Activated gamma-delta T cell (primary cell): Measurements from ENCODE around the gene MAP3K15.

ENCODE experiments used
- DNase-seq: peaks from one replicate; lab custom pipeline; 2025; lab: John Stamatoyannopoulos, UW

Gene MAP3K15

DNA sequence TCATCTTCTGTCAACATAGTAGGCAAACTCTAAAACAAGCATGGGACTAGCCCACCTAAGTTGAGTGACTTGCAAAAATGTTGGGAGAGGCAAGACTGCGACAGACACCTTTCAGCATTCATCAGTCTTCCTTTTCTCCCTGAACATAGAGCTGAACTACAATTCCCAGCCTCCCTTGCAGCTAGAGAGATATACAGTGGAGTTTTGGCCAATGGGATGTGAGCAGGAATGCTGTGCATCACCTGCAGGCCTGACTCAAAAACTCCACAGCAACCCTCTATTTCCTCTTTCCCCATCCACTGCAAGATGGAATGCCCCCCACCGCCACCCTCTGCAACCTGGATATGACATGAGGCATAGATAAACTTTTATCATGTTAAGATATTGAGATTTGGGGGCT lies 105.0 kb downstream of the MAP3K15 start:
- no peak for DNase-seq

DNA sequence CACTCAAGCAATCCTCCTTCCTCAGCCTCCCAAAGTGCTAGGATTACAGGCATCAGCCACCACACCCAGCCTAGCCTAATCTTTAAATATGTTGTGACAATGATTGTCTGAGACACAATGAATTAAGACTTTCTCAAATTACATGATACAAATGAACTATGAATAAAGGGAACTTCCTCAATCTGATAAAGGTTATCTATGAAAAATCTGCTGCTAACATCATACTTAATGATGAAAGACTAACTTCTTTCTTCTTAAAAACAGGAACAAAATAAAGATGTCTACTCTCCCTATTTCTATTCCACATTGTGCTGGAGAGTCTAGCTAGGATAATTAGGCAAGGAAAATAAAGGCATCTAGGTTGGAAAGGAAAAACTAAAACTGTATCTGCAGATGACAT lies 111.6 kb downstream of the MAP3K15 start:
- DNase-seq = no peak

DNA sequence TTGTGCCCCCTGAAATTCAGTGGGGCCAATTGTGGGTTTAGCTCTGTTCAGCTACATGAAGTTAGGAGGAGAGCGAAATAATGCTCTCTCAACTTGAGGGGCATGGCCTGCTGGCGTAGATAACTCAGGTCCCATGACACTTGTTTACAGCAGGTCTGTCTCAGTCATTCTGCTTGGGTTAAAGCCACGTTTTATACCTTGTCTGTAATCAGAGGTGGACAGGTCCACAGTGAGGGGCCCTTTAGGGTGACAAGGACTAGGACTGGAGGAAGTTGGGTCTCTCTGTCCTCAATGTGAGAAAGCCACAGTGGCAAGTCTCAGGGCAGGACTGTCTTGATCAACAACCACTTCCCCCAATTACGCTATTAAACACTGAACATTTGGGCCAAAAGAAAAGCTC lies 122.6 kb downstream of the MAP3K15 start:
- no peak for DNase-seq

DNA sequence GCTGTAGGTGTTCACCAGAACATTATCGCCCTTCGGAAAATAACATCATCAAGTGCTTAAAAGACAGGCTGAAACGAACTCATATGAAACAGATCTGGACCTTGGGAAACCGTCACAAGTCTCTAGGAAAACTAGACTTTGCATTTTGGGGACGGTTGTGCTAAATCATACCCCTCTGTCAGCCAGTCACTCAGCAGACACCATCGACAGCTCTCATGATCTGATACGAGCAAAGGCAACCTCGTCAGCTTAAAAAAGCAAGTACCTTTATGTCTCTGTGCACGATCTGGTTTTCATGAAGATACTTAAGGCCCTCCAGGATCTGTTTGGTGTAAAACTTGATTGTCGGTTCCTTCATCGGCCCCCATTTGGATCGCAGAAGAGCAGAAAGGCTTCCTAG lies 123.2 kb downstream of the MAP3K15 start:
- no peak for DNase-seq

DNA sequence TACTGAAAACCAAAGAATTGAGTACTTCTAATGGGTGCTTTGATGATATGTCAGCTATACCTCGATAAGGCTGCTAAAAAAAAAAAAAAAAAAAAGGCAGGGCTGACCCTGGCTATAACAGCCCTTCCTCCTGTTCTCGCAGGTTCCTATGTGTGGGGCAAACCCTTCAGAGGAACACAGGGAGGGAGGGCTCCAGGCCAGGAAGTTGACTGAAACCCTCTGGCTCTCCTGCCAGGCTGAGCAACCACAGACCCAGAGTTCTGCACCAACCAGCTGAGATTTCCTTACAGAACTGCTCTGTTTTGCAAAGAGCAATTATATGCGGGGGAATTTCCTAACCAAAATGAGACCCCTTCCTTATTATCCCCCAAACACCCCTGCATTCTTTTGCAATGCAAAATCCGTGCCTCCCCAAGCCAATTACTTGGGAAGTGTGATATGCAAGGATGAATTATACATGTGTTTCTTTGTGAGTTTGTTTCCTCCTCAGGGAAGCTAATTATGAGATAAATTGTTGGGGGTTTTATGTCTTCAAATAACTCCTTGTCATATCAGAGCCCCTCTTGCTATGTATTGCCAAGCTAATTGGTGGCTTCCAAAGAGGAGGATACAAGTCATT lies 126.0 kb downstream of the MAP3K15 start:
- DNase-seq = no peak

DNA sequence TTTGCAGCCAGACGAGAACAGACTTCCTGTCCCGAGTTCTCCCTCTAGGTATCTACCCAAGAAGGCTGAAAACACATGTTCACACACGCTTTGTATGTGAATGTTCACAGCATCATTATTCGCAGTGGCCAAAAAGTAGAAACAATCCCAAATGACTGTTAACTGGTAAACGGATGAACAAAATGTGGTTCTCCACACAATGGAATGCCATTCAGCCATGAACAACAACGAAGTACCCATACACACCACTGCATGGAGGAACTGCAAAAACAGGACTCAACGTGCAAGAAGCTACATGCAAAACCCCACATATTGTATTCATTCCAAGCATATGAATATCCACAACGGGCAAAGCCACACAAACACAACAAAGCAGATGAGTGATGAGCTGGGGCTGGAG lies 126.6 kb downstream of the MAP3K15 start:
- no peak for DNase-seq

DNA sequence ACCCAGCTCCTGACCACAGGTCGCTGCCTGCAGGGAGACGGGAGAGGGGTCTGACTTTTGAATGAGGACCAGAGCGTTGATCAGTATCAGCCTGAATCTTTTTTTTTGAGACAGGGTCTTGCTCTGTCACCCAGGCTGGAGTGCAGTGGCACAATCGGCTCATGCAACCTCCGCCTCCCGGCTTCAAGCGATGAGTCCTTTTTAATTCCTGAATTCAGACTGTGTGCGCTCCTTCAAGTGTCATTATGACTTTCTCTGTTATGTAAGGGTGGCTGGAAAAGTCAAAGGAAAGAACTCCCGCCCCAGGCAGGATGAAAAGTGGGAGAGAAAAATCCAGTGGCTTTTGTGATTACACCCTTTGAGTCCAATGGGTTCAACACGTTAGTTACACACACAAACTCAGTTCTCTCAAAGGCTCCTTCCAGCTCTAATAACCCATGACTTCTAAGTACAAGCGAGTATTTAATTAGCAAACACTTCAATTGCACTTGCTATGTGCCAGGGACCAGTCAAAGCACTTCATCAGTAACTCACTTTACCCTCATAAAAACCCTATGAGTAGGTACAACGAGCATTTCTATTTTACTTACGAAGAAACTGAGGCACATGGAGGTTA lies 127.1 kb downstream of the MAP3K15 start:
- no peak for DNase-seq

DNA sequence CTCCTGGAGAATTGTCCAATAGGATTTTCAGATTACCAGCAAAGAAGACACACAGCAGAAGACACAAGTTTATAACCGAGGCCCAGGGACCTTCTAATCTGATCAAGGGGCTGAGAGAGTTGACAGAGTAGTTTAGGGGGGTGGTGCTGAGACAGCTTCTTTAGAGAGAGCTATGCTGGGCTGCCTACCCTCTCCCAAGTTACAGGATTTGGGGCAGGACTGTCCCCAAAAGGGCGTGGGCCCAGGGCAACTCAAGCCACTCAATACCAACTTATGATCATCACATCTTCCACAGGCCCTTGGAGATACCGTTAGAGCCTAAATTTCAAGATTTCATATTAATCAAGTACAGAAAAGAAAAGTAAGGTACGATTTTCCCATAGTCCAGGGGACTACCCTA lies 128.6 kb downstream of the MAP3K15 start:
- no peak for DNase-seq

DNA sequence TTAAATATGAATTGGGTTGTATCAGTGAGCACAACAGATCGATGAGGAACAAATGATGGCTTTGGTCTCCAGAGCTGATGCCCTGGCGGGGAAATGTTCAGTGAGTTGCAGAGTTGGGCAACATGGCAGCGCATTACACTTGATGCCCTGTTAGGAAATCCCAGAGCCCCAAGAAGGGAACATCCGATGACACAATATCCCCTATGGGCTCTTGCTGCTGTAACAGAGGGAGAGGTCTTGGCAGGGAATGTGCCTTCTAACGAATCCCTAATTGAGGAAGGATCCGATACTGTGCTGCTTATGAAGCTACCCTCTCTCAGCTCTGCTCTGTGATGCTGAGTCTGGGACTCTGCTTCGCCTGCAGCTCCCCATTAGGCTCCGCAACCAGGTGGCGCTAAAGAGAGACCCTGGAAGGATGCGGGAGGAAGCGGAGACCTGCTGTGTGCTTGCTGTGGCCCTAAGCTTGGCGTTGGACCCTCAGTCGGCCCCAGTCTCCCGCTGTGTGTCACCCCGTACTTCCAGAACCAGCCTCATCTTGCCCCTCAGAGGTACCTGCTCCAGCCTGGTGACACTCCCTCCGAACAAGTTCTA lies 132.7 kb downstream of the MAP3K15 start:
- DNase-seq = no peak

DNA sequence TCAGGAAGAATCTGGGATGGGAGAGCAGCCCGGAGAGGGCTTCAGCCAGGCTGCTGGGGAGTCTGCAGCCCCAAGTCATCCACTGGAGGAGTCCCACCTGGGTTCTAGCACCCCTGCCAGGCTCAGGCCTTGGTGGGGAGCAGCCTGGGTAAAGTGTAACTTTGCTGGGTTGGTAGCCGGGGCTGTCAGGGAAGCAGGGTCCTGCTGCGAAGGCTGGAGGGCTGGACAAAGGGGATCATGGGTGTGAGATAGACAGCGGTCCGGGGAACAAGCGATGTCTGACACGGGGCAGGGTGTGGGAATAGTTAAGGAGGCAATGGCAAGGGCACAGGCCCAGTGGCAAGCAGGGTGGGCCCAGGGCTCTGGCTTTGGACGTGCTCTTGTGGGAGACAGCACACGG lies 134.0 kb downstream of the MAP3K15 start:
- no peak for DNase-seq

DNA sequence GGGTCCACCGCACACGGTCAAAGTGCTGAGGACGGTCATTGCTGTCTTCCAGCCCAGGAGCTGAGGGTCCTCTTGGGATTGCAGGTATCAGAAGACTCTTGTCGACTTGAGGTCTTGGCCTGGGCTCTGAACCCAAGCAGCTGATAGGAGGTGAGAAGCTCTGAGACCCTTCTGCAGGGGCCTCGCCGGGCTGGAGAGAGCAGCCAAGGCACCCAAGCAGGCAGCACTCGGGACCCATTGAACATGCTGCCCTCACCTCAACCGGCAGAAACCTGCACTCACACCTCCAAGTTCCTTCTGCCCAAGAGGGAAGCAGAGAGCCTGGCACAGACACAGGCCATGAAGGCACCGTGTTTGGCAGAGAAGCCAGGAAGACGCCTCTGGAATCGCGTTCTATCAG lies 137.5 kb downstream of the MAP3K15 start:
- no peak for DNase-seq

DNA sequence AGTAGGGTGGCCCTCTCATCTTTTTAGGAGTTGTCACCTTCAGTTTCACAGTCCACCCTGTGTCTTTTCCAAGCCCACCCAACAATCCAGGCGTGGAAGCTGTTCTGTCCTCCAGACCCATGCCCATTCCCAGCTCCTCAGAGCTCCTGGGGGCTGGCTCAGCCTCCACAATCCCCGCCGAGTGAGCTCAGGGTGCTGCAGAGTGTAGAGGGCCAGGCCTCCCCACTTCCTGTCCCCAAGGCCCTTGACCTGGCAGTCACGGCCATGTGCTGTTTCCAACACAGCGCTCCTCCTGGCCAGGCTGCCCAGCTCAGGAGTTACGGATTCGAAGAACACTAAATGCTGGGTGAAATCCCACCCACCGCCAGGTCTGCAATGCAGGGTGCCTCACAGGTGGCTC lies 139.8 kb downstream of the MAP3K15 start:
- no peak for DNase-seq

DNA sequence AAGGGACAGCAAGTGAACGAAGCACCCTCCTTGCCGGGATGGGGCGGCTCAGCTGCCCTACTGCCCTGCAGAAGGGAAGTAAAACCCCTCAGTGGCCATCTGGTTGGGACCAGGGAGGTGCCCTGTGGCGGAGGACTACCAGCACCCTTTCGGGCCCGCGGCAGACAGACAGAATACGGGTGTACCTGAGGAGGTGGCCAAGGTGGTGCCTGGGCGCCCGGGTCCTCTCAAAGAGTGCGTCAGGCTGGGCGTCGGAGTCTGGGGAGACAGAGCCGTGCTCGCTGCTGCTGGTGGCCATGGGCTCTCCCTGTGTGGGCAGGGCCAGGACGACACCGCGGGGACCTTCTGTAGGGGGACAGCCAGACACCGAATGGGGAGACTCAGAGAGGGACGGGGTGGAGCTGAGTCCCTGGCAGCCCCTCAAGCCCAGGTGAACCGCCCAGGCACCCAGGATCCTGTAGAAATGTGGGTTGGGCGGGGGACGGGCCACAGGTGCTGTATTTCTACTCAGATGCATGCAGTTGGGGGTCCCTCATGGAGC lies 141.9 kb downstream of the MAP3K15 start:
- no peak for DNase-seq

DNA sequence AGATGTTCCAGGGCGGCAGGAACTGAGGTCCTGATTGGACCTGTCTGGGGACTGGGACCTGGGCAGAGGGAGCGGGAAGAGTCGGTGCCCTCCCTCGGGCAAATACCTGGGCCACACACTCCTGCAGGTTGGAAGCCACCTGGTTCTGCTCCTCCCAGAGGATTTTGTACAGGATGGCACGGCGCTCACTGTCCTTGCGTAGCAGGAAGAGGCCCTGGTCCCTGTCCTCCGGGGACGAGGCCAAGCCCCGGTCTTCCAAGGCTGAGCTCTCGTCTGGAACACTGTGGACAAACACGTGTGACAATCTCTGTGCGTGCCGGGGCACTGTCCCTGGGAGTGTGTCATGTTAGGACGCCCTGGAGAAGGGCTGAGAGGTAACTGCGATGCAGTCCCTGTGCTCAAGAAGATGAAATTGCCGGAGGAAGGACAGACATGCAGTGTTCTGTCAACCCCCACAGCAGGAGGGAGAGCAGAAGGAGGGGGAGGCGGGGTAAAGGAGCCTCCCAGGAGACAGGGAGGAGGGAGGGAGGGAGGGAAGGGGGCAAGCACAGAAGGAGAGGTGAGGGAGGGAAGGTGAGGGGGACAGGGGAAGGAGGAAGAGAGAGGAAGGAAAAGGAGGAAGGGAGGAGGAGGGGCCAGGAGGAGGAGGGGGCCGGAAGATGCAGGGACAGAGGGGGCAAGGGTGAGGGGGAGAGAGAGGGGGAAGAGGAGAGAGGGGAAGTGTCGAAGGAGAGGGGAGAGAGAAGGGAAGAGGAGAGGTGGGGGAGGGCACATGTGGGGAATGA lies 142.6 kb downstream of the MAP3K15 start:
- DNase-seq = no peak

DNA sequence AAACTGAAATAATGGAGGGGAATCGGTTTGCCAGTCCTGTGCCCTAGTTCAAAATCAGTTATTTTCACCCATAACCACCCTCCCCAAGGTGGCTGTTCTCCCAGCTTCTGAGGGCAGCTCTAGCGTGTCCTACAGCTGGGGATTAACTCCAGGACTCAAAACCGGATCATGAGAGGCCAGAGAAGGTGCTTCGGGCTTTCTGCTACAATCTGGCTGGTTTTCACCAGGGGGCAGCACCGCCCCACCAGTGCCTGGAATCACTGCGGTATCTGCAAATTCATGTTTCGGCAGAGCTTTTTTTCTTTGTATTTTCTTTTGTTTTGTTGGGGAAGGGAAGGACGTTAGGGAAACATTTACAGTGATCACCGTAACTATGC lies 143.2 kb downstream of the MAP3K15 start:
- DNase-seq = peak; percentile 15

DNA sequence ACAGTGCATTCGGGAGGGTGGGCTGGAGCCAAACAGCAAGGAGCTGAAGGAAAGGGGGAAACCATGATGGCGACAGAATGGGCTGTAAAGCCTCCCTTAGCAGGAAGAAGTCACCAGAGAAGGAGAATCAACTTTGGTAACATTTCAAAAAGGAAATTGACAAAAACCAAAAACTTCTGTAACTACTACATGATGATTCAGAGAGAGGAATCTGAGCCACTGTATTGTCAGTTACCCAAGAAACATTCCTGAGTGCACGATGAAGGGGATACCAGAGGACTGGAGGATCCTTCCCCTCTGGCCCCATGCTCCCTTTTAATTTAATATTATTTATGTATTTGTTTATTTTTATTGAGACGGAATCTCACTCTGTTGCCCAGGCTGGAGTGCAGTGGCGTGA lies 145.2 kb downstream of the MAP3K15 start:
- DNase-seq = no peak

DNA sequence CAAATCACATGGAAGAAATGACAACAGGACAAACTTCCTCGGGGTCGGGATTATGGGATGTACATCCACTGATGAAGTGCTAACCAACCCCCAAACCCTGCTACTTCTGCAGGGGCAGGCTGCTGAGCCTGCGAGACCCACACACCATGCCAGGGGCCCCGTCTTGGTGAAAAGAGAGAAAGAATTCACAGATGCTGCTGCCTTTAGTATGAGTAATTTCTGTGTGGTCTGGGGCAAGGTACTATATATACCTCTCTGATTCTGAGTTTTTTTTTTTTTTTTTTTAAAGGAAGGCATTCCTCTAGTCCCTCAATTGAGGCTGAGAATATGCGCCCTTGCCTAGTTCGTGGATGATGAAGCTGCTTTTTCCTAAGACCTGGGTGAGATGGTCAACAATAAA lies 146.7 kb downstream of the MAP3K15 start:
- DNase-seq = no peak

DNA sequence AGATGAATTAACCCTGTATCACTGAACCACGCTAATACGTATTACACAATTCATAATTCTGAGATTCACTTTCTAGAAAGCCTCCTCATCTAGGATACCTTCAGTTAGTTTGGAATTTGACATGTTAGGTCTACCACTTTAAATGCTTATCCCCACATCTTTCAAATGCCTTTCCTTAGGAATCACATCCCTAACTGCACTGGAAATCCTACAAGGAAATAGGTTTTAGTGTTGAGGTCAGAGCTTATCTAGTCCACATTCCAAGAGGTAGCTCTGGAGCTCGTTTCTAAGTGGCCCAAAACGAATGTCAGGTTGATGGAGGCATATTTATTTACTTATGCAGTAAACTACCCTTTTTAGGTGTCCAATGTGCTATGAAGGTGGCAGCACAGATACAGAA lies 153.6 kb downstream of the MAP3K15 start:
- DNase-seq = no peak

DNA sequence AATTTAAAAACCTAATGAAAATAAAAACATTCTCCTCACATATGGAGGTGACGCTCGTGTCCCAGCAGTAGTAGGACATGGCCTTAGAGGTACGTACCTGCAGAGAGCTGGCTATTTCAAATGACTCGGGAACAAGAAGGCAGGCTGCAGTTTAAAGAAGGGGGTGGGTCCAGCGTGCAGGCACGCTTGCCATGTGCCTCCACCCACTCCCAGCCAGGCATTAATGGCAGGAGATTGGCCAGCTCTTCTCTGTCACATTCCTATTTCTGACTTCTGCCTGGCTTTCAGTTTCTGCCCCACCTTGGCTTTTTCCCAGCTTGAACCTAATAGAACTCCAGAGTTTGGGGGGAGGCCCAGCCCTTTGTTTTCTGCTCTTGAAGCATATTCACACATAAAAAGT lies 154.4 kb downstream of the MAP3K15 start:
- no peak for DNase-seq

DNA sequence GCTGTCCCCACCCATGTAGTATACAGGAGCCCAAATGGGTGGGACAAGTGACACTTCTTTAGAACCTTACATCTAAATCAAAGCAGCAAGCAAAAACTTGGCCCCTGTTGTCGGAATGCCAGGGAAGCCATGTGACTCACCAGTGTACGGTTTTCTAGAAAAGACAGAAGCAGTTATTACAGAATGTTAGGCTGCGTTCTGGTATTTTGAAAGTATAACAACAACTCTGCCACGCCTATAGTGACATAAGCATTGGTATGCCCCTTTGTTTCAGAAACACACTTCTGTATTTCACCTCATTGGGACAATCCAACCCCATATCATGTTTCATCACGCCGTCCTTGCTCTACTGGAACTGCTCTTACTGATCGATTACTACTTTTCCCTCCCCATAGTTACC lies 156.8 kb downstream of the MAP3K15 start:
- DNase-seq = no peak

DNA sequence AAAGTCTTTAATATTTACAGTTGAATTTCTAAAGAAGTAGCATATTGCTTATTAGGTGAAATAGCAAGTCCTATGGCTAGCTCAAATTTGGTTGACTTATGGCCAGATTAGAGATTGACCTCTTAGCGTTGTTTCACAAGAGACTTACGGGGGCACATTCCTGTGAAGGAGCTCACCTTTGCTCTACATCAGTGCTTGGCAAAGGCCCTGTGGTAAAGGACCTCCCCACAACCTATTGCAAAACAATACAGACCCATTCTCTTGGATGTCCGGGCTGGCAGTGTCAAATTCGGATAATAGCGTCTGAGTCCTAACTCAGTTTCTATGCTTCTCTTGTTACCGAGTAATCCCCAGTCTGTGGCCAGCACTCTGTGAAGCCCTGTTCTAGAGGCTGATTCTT lies 160.7 kb downstream of the MAP3K15 start:
- no peak for DNase-seq

DNA sequence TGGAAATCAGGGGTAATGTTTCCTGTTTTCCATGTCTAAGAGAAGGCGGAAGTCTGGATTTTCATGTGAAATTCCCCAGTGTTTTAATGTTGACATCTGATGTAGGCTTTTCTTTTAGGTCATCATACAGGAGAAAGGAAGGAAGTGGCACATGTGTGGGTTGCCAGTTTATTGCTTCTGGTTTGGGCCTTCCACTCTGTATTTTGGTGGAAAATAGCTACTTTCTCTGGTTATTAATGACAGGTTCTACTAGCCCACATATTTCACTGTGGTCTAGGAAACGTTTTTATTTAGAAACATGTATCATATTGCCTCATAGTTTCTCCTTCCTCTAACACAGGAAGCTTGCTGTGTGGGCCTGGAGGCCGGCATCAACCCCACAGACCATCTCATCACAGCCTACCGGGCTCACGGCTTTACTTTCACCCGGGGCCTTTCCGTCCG lies 164.3 kb downstream of the MAP3K15 start:
- DNase-seq = no peak

DNA sequence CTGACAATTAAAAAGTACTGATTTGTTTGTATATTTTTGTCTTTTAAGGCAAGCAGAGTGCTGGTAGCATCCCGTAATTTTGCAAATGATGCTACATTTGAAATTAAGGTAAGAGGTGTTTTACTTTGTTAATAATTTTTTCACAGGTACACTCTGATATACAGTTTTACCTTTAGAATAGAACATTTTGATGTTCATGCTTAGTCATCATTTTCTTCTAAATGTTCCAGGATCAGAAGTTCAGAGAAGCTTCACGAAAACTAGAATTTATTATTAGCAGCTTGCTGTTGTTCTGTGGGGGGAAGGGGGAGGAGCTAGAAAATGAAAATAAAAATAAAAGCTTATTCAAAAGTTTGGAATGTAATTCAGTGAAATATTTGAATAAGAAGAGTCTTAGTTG lies 166.0 kb downstream of the MAP3K15 start:
- DNase-seq = no peak
